KOPT-K1 (cell line): ENCODE measurements around the gene TMEM198.

Experiments
- H3K27ac ChIP-seq: fragments of 200-600 bp; sonication (generic); 2 replicates; pipeline ENCODE4 v1.5.1; 2016; ENCODE audit warnings: antibody characterized with exemption, mild to moderate bottlenecking, low read depth, low read length; ENCODE audit not compliant: poor library complexity, severe bottlenecking
- H3K36me3 ChIP-seq: fragments of 200-600 bp; sonication (generic); 2 replicates; pipeline ENCODE4 v1.5.1; 2017; ENCODE audit warnings: antibody characterized with exemption, mild to moderate bottlenecking, low read length, moderate library complexity; ENCODE audit not compliant: insufficient read depth
- H3K9me3 ChIP-seq: fragments of 200-600 bp; sonication (generic); 2 replicates; pipeline ENCODE4 v1.5.1; 2017; ENCODE audit warnings: antibody characterized with exemption, low read length, mild to moderate bottlenecking; ENCODE audit not compliant: insufficient read depth, poor library complexity, severe bottlenecking

Gene TMEM198

GRCh38 chr2:219530048-219530963 is 13.5 kb upstream of the TMEM198 start:
- H3K9me3 ChIP-seq = no peaks in the 10 kb centered on the region
- no peak overlapping the region for H3K27ac ChIP-seq
- H3K36me3 ChIP-seq = no peaks in the 10 kb centered on the region

- no peak overlapping the region for H3K27ac ChIP-seq
- no peaks in the 10 kb centered on the region for H3K9me3 ChIP-seq
- H3K36me3 ChIP-seq = no peaks in the 10 kb centered on the region
These were observed 12.0 kb upstream of the TMEM198 start for GRCh38 chr2:219531639-219532377.

DNA sequence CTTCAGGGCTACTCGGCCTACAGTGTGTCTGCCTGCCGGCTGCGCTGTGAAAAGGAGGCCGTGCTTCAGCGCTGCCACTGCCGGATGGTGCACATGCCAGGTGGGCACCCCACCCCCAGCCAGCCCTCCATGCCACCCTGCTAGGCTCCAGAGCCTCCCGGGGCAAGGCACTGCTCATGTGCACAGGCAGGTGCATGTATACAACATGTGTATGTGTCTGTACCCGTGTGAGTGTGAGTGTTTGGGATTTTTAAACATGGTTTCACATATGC is 11.5 kb upstream of the TMEM198 start:
- H3K27ac ChIP-seq = no peak overlapping the region
- no peaks in the 10 kb centered on the region for H3K9me3 ChIP-seq

DNA sequence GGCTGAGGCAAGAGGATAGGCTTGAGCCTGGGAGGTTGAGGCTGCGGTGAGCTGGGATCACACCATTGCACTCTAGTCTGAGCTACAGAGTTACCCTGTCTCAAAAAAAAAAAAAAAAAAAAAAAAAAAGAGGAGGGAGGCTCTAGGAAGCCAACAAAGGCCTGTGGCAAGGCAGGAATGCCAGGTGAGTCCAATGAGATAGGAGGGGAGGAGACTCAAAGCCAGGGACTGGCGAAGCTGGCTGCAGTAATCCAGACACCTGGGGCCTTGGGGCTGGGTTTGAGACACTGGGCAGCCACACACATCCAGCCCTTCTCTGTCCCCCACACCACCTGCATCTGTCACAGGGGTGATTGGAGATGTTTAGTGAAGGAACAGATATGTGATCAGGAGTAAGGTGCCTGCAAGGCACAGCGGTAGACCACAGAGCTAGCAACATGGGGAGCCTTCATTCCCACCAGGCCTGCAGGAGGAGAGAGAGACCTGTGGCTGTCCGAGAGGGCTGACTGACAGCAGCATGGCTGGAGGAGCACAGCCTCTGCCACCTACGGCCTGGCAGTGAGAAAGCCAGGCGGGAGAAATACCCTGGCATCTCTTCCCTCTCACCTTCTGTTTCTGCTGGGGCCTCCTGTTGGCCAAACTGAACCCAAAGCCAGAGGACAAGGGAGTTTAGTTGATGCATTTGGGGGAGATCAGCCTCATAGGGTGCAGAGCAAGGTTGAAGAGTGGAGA is 9.7 kb upstream of the TMEM198 start:
- Histone ChIP-seq H3K9me3 (no peaks in the 10 kb centered on the region), H3K27ac (no peak overlapping the region), H3K36me3 (no peaks in the 10 kb centered on the region)

More for the DNA sequence above, 11.5 kb upstream of the TMEM198 start:
- H3K36me3 ChIP-seq = no peaks in the 10 kb centered on the region

- Histone ChIP-seq H3K27ac (no peak overlapping the region), H3K36me3 (no peaks in the 10 kb centered on the region), H3K9me3 (no peaks in the 10 kb centered on the region)
These were observed 7.4 kb upstream of the TMEM198 start for GRCh38 chr2:219536425-219536824.

DNA sequence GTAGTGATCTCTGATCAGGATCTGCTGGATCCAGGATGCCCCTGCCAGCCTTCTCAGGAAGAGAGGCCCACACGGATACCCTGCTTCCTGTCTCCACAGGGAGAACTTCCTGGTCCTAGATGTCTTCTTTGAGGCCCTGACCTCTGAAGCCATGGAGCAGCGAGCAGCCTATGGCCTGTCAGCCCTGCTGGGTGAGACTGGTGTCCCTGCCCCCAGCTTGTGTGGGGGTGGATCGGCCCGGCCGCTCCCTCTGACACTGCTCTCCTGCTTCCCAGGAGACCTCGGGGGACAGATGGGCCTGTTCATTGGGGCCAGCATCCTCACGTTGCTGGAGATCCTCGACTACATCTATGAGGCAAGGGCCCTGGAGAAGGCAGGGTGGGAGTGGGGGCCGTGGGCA is 6.9 kb upstream of the TMEM198 start:
- no peak overlapping the region for H3K27ac ChIP-seq
- no peaks in the 10 kb centered on the region for H3K9me3 ChIP-seq
- H3K36me3 ChIP-seq = no peaks in the 10 kb centered on the region

DNA sequence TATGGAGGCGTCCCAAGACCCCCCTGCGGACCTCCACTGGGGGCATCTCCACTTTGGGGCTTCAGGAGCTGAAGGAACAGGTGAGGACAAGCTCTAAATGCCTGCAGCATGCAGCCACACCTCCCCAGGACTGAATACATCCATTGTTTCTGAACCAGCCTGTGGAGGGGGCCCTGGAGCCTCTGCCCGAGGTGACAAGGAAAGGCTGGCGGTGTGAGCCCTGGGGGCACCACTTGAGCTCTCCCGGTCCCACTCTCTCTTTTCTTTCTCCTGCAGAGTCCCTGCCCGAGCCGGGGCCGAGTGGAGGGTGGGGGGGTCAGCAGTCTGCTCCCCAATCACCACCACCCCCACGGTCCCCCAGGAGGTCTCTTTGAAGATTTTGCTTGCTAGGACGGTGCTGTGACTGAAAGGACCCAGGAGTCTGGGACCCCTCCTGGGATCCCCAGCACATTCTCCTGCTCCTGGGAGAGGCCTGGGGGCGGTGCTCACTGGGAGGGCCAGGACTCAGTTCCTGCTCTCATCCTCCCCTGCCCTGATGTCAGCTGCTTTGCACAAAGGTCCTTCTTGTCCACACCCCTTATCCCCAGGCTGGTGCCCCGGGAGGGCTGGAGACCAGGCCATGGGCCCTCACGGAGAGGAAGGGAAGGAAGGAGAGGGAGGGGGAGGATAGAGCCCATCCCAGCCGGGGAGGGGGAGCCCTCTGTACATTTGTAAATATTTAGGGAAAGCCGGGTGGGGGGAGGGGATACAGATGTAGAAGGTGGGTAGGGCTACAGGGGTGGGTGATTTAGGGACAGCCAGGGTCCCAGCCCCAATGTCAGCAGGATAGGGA is 6.0 kb upstream of the TMEM198 start:
- Histone ChIP-seq H3K27ac (no peak overlapping the region), H3K9me3 (no peaks in the 10 kb centered on the region), H3K36me3 (no peaks in the 10 kb centered on the region)

- Histone ChIP-seq H3K36me3 (no peaks in the 10 kb centered on the region), H3K9me3 (no peaks in the 10 kb centered on the region), H3K27ac (no peak overlapping the region)
These were observed 5.3 kb upstream of the TMEM198 start for GRCh38 chr2:219538504-219538951.

DNA sequence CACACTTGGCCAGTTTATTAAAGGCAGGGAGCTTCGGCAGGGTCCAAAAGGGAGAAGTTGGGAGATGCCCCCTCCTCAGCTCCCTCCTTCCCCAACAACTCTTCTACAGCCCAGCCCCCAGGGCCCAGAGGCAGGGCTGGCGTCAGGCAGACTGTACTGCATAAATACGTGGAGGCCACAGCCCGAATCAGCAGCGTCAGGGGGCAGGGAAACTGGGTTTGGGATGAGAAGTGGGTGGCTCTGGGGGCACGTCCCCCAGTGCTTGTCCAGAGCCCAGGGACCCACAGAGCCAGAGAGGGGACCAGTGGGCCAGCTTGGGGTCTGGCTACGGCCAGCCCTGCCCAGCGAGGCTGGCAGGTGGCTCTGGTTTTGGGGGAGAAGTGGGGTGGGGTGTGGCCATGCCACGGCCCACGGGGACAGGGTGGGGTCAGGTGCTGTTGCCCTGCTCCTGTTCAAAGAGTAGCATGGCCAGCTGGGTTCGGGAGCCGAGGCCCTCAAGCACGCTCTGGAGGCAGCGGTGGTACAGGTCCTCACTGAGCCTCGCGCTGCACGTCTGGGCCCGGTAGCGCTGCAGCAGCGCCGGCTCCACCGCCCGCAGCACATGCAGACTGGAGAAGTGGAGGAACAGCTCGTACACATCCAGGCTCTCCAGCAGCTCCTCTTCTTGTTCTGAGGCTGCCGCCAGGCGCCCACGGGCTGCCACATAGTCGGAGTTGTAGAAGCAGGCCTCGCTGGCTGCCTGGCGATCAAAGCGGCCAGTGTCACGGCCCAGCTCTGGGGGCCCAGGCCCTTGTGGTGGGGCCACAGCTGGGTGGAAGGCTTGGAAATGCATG is 4.7 kb upstream of the TMEM198 start:
- no peaks in the 10 kb centered on the region for H3K9me3 ChIP-seq
- no peaks in the 10 kb centered on the region for H3K36me3 ChIP-seq
- H3K27ac ChIP-seq = no peak overlapping the region

- Histone ChIP-seq H3K36me3 (no peaks in the 10 kb centered on the region), H3K27ac (no peak overlapping the region), H3K9me3 (no peaks in the 10 kb centered on the region)
These were observed 3.7 kb upstream of the TMEM198 start for GRCh38 chr2:219539926-219540678.

GRCh38 chr2:219540784-219541504 is 2.9 kb upstream of the TMEM198 start:
- no peaks in the 10 kb centered on the region for H3K36me3 ChIP-seq
- H3K9me3 ChIP-seq = no peaks in the 10 kb centered on the region
- no peak overlapping the region for H3K27ac ChIP-seq

DNA sequence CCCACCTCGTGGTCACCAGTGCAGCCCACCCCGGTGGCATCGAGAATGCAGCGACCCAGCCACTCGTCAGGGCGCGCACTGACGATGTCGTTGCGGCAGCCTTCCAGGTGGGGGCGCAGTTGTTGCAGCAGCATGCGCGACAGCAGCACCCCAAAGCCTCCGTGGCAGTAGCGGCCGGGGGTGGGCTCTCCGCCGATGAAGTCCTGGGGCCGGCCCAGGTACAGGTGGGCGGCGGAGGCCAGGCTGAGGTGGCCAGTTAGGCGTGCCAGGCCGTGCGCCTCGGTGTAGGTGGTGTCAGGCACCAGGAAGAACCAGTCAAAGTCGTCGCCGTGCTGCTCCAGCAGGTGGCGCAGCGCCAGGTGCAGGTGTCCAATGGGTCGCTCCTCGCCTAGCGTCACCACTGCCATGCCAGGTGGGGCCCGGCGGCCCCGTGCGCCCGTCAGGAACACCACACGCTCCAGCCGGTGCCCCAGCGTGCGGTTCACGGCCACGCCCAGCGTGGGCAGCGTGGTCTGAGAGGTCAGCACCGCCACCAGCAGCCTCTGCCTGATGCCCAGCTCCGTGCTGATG is 2.1 kb upstream of the TMEM198 start:
- Histone ChIP-seq H3K27ac (no peak overlapping the region), H3K9me3 (no peaks in the 10 kb centered on the region), H3K36me3 (no peaks in the 10 kb centered on the region)
